HG03095 (cell line): ENCODE measurements around the gene LNPEP.

Experiments
- ATAC-seq: cut with Tn5 transposase; IDR thresholded peaks from one replicate; pipeline ENCODE4 v1.9.1; 2021; ENCODE audit warnings: moderate library complexity; ENCODE audit not compliant: unreplicated experiment

LNPEP gene

GRCh38 chr5:96935559-96936430 is at the start of gene LNPEP:
TSS of gene LNPEP (plus strand) at chr5:96936080. CDS start at chr5:96936156, 76 bp downstream.
- ATAC-seq, result peak; percentile 49

- no peak for ATAC-seq
These were observed 42.5 kb upstream of the LNPEP start for GRCh38 chr5:96893342-96893741.

- no peak for ATAC-seq
These were observed 39.6 kb upstream of the LNPEP start for GRCh38 chr5:96896276-96896675.

- peak; percentile 88 for ATAC-seq
These were observed 39.1 kb upstream of the LNPEP start for GRCh38 chr5:96896806-96897205.

- ATAC-seq, result no peak
These were observed 34.5 kb upstream of the LNPEP start for GRCh38 chr5:96901384-96901783.

GRCh38 chr5:96901841-96902240 is 34.0 kb upstream of the LNPEP start:
- no peak for ATAC-seq

- ATAC-seq, result no peak
These were observed 33.0 kb upstream of the LNPEP start for GRCh38 chr5:96902876-96903275.

- ATAC-seq, result no peak
These were observed 32.6 kb upstream of the LNPEP start for GRCh38 chr5:96903300-96903699.

GRCh38 chr5:96904054-96904931 is 31.6 kb upstream of the LNPEP start:
- no peak for ATAC-seq

- ATAC-seq, result no peak
These were observed 30.0 kb upstream of the LNPEP start for GRCh38 chr5:96905864-96906263.

- no peak for ATAC-seq
These were observed 26.9 kb upstream of the LNPEP start for GRCh38 chr5:96909003-96909402.

- no peak for ATAC-seq
These were observed 26.4 kb upstream of the LNPEP start for GRCh38 chr5:96909435-96909834.

- no peak for ATAC-seq
These were observed 24.7 kb upstream of the LNPEP start for GRCh38 chr5:96911139-96911538.

- no peak for ATAC-seq
These were observed 22.6 kb upstream of the LNPEP start for GRCh38 chr5:96913233-96913632.

- peak; percentile 57 for ATAC-seq
These were observed 16.1 kb upstream of the LNPEP start for GRCh38 chr5:96919754-96920197.

GRCh38 chr5:96920744-96921355 is 15.0 kb upstream of the LNPEP start:
- no peak for ATAC-seq

GRCh38 chr5:96922499-96923244 is 13.2 kb upstream of the LNPEP start:
- ATAC-seq, result no peak

- no peak for ATAC-seq
These were observed 11.8 kb upstream of the LNPEP start for GRCh38 chr5:96924016-96924443.

- no peak for ATAC-seq
These were observed 9.6 kb upstream of the LNPEP start for GRCh38 chr5:96926276-96926675.

GRCh38 chr5:96927008-96927407 is 8.9 kb upstream of the LNPEP start:
- no peak for ATAC-seq
